ENCODE results near the gene TNFAIP1. TPM values are rescaled to one million over a fixed set of nuclear protein-coding genes. Genes with fewer than 3 reads are reported as not detected.

The TNFAIP1 gene
- polyA plus RNA-seq, 2 of the 4 experiments (the other 2 are of a cell fraction): 38.8 to 68.3 TPM

GRCh38 chr17:28368915-28369683, 33.5 kb downstream of the TNFAIP1 start:
- no peaks in the 10 kb centered on the region for H3K9me3 ChIP-seq
- no peak for DNase-seq (ENCODE audit: low read depth in 1 of 2, low spot score in 1 of 2)
- H3K27ac ChIP-seq: peak overlapping the region; percentile 83 to 87; a peak in 5 of 6 replicates
- no peak for ATAC-seq
- ChIA-PET POLR2A (interaction anchor here (0.6 to 1.8 kb wide), 6 partner anchors 10 to 48 kb away, joined by 3 to 9 read pairs (median 4); partner anchors contain the start of gene POLDIP2), CTCF (interaction anchor here (1.1 to 5.5 kb wide), 6 partner anchors 11 to 138 kb away, joined by 3 to 27 read pairs (median 6); partner anchors contain the start of gene POLDIP2)
- WGBS (ENCODE audit: missing lambda C conversion rate): 95% methylated on average over 23 of the region's 23 CpGs
- TF ChIP-seq ZSCAN20 (CRISPR knock-in tag; IDR thresholded peaks at IDR 0.05) (no peak), KDM1A (IDR thresholded peaks at IDR 0.05; ENCODE audit: low read depth) (no peak), RFX5 (IDR thresholded peaks at IDR 0.05) (no peak), ATOH8 (CRISPR knock-in tag; IDR thresholded peaks at IDR 0.05; ENCODE audit: low read depth) (no peak), MAZ (IDR thresholded peaks at IDR 0.05; ENCODE audit: borderline replicate concordance, low read depth, low read length) (no peak), HDAC2 (IDR thresholded peaks at IDR 0.05) (no peak), HOXA7 (CRISPR knock-in tag; IDR thresholded peaks at IDR 0.05) (no peak), CHD2 (IDR thresholded peaks at IDR 0.05; ENCODE audit: low read length, partially characterized antibody) (no peak), HEYL (CRISPR knock-in tag; IDR thresholded peaks at IDR 0.05) (no peak), USF2 (IDR thresholded peaks at IDR 0.05) (no peak), JUNB (IDR thresholded peaks at IDR 0.05) (no peak), ZNF302 (CRISPR knock-in tag; IDR thresholded peaks at IDR 0.05) (no peak)
- no peak for FAIRE-seq
- no peak overlapping the region for H3K4me3 ChIP-seq
- peaks cover 30% of the 10 kb centered on the region for H3K4me1 ChIP-seq
- peak overlapping the region; percentile 81; the same call in 2 of the 3 replicates for H3K4me2 ChIP-seq

GRCh38 chr17:28369684-28370034, 34.1 kb downstream of the TNFAIP1 start:
- peak overlapping the region; percentile 83 to 87 for H3K27ac ChIP-seq
- ATAC-seq (peak in 1 of 2 experiments; percentile 3; a peak in 4 of 6 replicates), DNase-seq (ENCODE audit: low read depth in 1 of 2, low spot score in 1 of 2) (no peak), FAIRE-seq (no peak)
- H3K4me3 ChIP-seq: no peak overlapping the region
- ChIA-PET CTCF (interaction anchor here (1.0 to 5.5 kb wide), 7 partner anchors 8 to 139 kb away, joined by 3 to 27 read pairs (median 6); partner anchors contain the start of gene POLDIP2), POLR2A (interaction anchor here (0.5 to 3.0 kb wide), 6 partner anchors 11 to 47 kb away, joined by 3 to 43 read pairs (median 5); partner anchors contain the start of genes IFT20, POLDIP2 and TNFAIP1)
- H3K4me1 ChIP-seq: peaks cover 30% of the 10 kb centered on the region
- TF ChIP-seq JUNB (IDR thresholded peaks at IDR 0.05) (no peak), POLR2AphosphoS2 (conservative IDR thresholded peaks at IDR 0.05; ENCODE audit: low read length) (no peak), RARB (CRISPR knock-in tag; IDR thresholded peaks at IDR 0.05) (no peak), ATOH8 (CRISPR knock-in tag; IDR thresholded peaks at IDR 0.05; ENCODE audit: low read depth) (no peak), FOXS1 (CRISPR knock-in tag; IDR thresholded peaks at IDR 0.05) (no peak)
- H3K9me3 ChIP-seq: no peaks in the 10 kb centered on the region
- WGBS (ENCODE audit: missing lambda C conversion rate): 75% methylated on average over 10 of the region's 10 CpGs
- peak overlapping the region; percentile 81 for H3K4me2 ChIP-seq

GRCh38 chr17:28370035-28370743, 34.6 kb downstream of the TNFAIP1 start, which contains the start of gene VTN:
Gene VTN, minus strand, starts transcription at chr17:28370307. Its CDS starts 104 bp downstream, at chr17:28370203.
- peaks cover 30% of the 10 kb centered on the region for H3K4me1 ChIP-seq
- ChIA-PET POLR2A (interaction anchor here (0.5 to 3.0 kb wide), 6 partner anchors 10 to 48 kb away, joined by 3 to 43 read pairs (median 5); partner anchors contain the start of genes IFT20, POLDIP2 and TNFAIP1), CTCF (interaction anchor here (0.6 to 5.5 kb wide), 10 partner anchors 9 to 139 kb away, joined by 3 to 27 read pairs (median 4); partner anchors contain the start of genes POLDIP2 and TNFAIP1)
- ATAC-seq (peak; percentile 48 to 77), FAIRE-seq (peak; percentile 77), DNase-seq (ENCODE audit: low read depth in 1 of 2, low spot score in 1 of 2) (peak; percentile 78 to 90)
- 21% methylated on average over 8 of the region's 8 CpGs for WGBS (ENCODE audit: missing lambda C conversion rate)
- H3K4me2 ChIP-seq: peak within 1 kb of the TSS; percentile 81
- no peaks in the 10 kb centered on the region for H3K9me3 ChIP-seq
- peak within 1 kb of the TSS; percentile 83 to 87 for H3K27ac ChIP-seq
- peak within 1 kb of the TSS; percentile 57 for H3K4me3 ChIP-seq
- no peak for TF ChIP-seq EHF (CRISPR knock-in tag; IDR thresholded peaks at IDR 0.05)
- TF ChIP-seq E2F6 (IDR thresholded peaks at IDR 0.05; ENCODE audit: borderline replicate concordance, low read depth): no peak
- TF ChIP-seq FOXS1 (CRISPR knock-in tag; IDR thresholded peaks at IDR 0.05): no peak
- TF ChIP-seq RFX5 (IDR thresholded peaks at IDR 0.05): no peak
- TF ChIP-seq HOXB5 (CRISPR knock-in tag; IDR thresholded peaks at IDR 0.05): no peak
- no peak for TF ChIP-seq USF2 (IDR thresholded peaks at IDR 0.05)
- TF ChIP-seq FOSB (CRISPR knock-in tag; IDR thresholded peaks at IDR 0.05): no peak
- TF ChIP-seq ZNF302 (CRISPR knock-in tag; IDR thresholded peaks at IDR 0.05): no peak
- no peak for TF ChIP-seq NFE2L2 (conservative IDR thresholded peaks at IDR 0.05; ENCODE audit: low read length)
- no peak for TF ChIP-seq CBX8 (IDR thresholded peaks at IDR 0.05)
- TF ChIP-seq RARB (CRISPR knock-in tag; IDR thresholded peaks at IDR 0.05): no peak
- no peak for TF ChIP-seq HMGXB4 (CRISPR knock-in tag; IDR thresholded peaks at IDR 0.05; ENCODE audit: borderline replicate concordance)
- 0 out of 2 replicates have a peak, but pooled peaks have one; percentile 55 for TF ChIP-seq POLR2AphosphoS2 (conservative IDR thresholded peaks at IDR 0.05; ENCODE audit: low read length)
- no peak for TF ChIP-seq ATOH8 (CRISPR knock-in tag; IDR thresholded peaks at IDR 0.05; ENCODE audit: low read depth)
